ENCODE results near the gene KIF16B. TPM values are rescaled to one million over a fixed set of nuclear protein-coding genes. Genes with fewer than 3 reads are reported as not detected.

The KIF16B gene
- total RNA-seq, 1 donor from 2014 or later = 7.0 TPM

DNA sequence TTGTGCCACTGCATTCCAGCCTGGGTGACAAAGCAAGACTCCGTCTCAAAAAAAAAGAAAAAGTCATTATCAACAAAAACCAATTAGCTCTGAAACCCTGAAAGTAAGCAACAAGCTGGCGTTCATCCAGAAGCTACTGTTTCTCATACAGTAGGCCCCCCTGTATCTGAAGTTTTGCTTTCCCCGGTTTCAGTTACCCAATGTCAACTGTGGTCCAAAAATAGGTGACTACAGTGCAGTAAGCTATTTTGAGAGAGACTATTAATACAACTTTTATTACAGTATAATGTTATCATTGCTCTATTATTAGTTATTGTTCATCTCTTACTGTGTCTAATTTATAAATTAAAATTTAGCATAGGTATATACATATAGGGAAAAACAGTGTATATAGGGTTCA lies 135.1 kb downstream of the KIF16B start:
- Mint-ChIP-seq H3K4me3 (ENCODE audit: unreplicated experiment) (no peak overlapping the region), H3K36me3 (ENCODE audit: low read depth, unreplicated experiment) (peaks cover 4% of the 10 kb centered on the region), H3K4me1 (ENCODE audit: low read depth, unreplicated experiment) (no peaks in the 10 kb centered on the region), H3K9me3 (ENCODE audit: unreplicated experiment) (peaks cover 8% of the 10 kb centered on the region), H3K27ac (ENCODE audit: unreplicated experiment) (no peak overlapping the region), H3K27me3 (ENCODE audit: low read depth, unreplicated experiment) (no peaks in the 10 kb centered on the region)
- Histone ChIP-seq H3K27me3 (ENCODE audit: insufficient read depth, low read length) (no peaks in the 10 kb centered on the region), H3K27ac (ENCODE audit: low read depth, low read length) (no peak overlapping the region), H3K4me2 (ENCODE audit: low read length) (no peak overlapping the region), H3K4me1 (ENCODE audit: insufficient read depth, low read length) (no peaks in the 10 kb centered on the region), H3K9ac (ENCODE audit: low read length) (no peak overlapping the region), H3K9me3 (ENCODE audit: insufficient read depth, low read depth, low read length) (no peaks in the 10 kb centered on the region), H2AFZ (ENCODE audit: low read depth, low read length) (no peak overlapping the region), H4K20me1 (ENCODE audit: insufficient read depth, low read length) (no peaks in the 10 kb centered on the region), H3K36me3 (ENCODE audit: insufficient read depth, low read length) (no peaks in the 10 kb centered on the region), H3K4me3 (ENCODE audit: insufficient read depth, low read depth, low read length) (no peak overlapping the region), H3K79me2 (ENCODE audit: insufficient read depth, low read length) (no peaks in the 10 kb centered on the region)
- FAIRE-seq = no peak
- TF ChIP-seq EZH2 (IDR thresholded peaks at IDR 0.05; ENCODE audit: insufficient read depth, low read length) = no peak
- TF ChIP-seq, protein P1, sequence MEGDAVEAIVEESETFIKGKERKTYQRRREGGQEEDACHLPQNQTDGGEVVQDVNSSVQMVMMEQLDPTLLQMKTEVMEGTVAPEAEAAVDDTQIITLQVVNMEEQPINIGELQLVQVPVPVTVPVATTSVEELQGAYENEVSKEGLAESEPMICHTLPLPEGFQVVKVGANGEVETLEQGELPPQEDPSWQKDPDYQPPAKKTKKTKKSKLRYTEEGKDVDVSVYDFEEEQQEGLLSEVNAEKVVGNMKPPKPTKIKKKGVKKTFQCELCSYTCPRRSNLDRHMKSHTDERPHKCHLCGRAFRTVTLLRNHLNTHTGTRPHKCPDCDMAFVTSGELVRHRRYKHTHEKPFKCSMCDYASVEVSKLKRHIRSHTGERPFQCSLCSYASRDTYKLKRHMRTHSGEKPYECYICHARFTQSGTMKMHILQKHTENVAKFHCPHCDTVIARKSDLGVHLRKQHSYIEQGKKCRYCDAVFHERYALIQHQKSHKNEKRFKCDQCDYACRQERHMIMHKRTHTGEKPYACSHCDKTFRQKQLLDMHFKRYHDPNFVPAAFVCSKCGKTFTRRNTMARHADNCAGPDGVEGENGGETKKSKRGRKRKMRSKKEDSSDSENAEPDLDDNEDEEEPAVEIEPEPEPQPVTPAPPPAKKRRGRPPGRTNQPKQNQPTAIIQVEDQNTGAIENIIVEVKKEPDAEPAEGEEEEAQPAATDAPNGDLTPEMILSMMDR (IDR thresholded peaks at IDR 0.05; ENCODE audit: insufficient read depth, low read depth, low read length) = no peak
- no peak for DNase-seq (ENCODE audit: low read depth)

DNA sequence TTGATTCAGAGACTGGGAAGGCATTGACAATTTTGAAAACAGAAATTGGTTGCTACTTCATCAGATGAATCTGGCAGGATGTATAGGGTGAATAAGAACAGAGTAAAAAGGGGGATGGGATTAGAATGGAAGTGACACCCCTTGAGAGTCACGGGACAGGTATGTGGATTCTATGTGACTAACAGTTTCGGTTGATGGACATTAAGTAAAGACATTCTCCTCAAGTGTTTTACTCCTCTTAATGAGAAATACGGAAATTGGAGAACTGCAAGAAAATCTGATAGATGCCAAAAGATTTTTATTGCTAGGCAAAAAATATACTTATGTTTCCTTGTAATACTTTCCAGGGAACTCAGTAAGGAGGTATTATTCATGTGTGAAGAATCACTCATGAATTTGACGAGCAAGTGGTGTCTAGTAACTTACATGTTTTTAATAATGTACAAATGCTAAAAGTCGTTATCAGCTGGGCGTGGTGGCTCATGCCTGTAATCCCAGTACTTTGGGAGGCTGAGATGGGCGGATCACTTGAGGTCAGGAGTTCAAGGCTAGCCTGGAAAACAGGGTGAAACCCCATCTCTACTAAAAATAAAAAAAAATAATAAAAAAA lies 135.8 kb downstream of the KIF16B start:
- H4K20me1 ChIP-seq (ENCODE audit: insufficient read depth, low read length) = no peaks in the 10 kb centered on the region
- H3K9ac ChIP-seq (ENCODE audit: low read length) = no peak overlapping the region
- Mint-ChIP-seq H3K4me1 (ENCODE audit: low read depth, unreplicated experiment) (no peaks in the 10 kb centered on the region), H3K4me3 (ENCODE audit: unreplicated experiment) (no peak overlapping the region), H3K9me3 (ENCODE audit: unreplicated experiment) (peaks cover 8% of the 10 kb centered on the region), H3K27me3 (ENCODE audit: low read depth, unreplicated experiment) (no peaks in the 10 kb centered on the region), H3K27ac (ENCODE audit: unreplicated experiment) (no peak overlapping the region), H3K36me3 (ENCODE audit: low read depth, unreplicated experiment) (peaks cover 4% of the 10 kb centered on the region)
- TF ChIP-seq EZH2 (IDR thresholded peaks at IDR 0.05; ENCODE audit: insufficient read depth, low read length) = no peak
- TF ChIP-seq, protein P1 (IDR thresholded peaks at IDR 0.05; ENCODE audit: insufficient read depth, low read depth, low read length) = no peak
- no peak overlapping the region for H3K27ac ChIP-seq (ENCODE audit: low read depth, low read length)
- no peaks in the 10 kb centered on the region for H3K79me2 ChIP-seq (ENCODE audit: insufficient read depth, low read length)
- no peaks in the 10 kb centered on the region for H3K4me1 ChIP-seq (ENCODE audit: insufficient read depth, low read length)
- DNase-seq (ENCODE audit: low read depth) (no peak), FAIRE-seq (no peak)
- H3K27me3 ChIP-seq (ENCODE audit: insufficient read depth, low read length) = no peaks in the 10 kb centered on the region
- no peaks in the 10 kb centered on the region for H3K36me3 ChIP-seq (ENCODE audit: insufficient read depth, low read length)
- H3K4me3 ChIP-seq (ENCODE audit: insufficient read depth, low read depth, low read length) = no peak overlapping the region
- no peak overlapping the region for H3K4me2 ChIP-seq (ENCODE audit: low read length)
- no peaks in the 10 kb centered on the region for H3K9me3 ChIP-seq (ENCODE audit: insufficient read depth, low read depth, low read length)
- H2AFZ ChIP-seq (ENCODE audit: low read depth, low read length) = no peak overlapping the region

DNA sequence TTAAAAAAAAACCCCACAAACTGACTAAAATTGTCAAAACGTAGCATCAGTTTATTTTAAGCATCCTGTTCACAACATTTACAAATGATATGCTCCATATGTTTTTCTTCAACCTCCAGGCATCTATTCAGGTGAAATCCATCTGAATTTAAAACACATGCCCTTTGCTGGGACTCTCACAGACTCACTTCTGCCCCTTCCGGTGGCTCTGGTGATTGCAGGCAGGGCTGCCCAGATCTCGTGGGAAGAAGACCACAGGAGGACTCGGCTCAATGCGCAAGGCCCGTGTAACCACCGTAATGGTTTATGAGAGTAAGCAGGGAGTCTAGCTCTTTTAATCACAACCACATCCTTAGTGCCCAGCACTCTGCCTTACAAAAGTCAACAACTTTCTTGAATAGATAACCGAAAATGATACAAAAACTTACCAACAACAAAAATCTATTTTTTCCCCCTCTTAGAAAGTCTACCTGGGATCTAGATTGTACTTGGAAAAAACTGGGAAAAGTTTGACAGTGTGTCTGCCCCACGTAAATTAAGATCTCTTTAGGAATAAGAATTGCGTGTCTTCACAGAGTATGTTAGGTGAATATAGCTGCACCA lies 139.1 kb downstream of the KIF16B start:
- Histone ChIP-seq H4K20me1 (ENCODE audit: insufficient read depth, low read length) (no peaks in the 10 kb centered on the region), H3K4me3 (ENCODE audit: insufficient read depth, low read depth, low read length) (no peak overlapping the region), H3K9me3 (ENCODE audit: insufficient read depth, low read depth, low read length) (no peaks in the 10 kb centered on the region), H3K27me3 (ENCODE audit: insufficient read depth, low read length) (no peaks in the 10 kb centered on the region), H2AFZ (ENCODE audit: low read depth, low read length) (no peak overlapping the region), H3K4me2 (ENCODE audit: low read length) (no peak overlapping the region), H3K36me3 (ENCODE audit: insufficient read depth, low read length) (no peaks in the 10 kb centered on the region), H3K9ac (ENCODE audit: low read length) (no peak overlapping the region), H3K79me2 (ENCODE audit: insufficient read depth, low read length) (no peaks in the 10 kb centered on the region), H3K4me1 (ENCODE audit: insufficient read depth, low read length) (no peaks in the 10 kb centered on the region), H3K27ac (ENCODE audit: low read depth, low read length) (no peak overlapping the region)
- DNase-seq (ENCODE audit: low read depth) = no peak
- Mint-ChIP-seq H3K27ac (ENCODE audit: unreplicated experiment) (no peak overlapping the region), H3K4me1 (ENCODE audit: low read depth, unreplicated experiment) (no peaks in the 10 kb centered on the region), H3K36me3 (ENCODE audit: low read depth, unreplicated experiment) (peaks cover 3% of the 10 kb centered on the region), H3K9me3 (ENCODE audit: unreplicated experiment) (no peaks in the 10 kb centered on the region), H3K27me3 (ENCODE audit: low read depth, unreplicated experiment) (no peaks in the 10 kb centered on the region), H3K4me3 (ENCODE audit: unreplicated experiment) (no peak overlapping the region)
- TF ChIP-seq, protein P1 (IDR thresholded peaks at IDR 0.05; ENCODE audit: insufficient read depth, low read depth, low read length) = peak; percentile 47
- TF ChIP-seq EZH2 (IDR thresholded peaks at IDR 0.05; ENCODE audit: insufficient read depth, low read length) = no peak
- no peak for FAIRE-seq

All from astrocyte (in vitro differentiated cells and primary cell).